Activated CD4-positive, alpha-beta memory T cell treated with anti-CD3 and anti-CD28 coated beads, Interleukin-2, amount 10 ng/mL, durations not matched to agents 7 days and 5 days (primary cell): Measurements from ENCODE around the gene DNAH14. TPM values are rescaled to one million over a fixed set of nuclear protein-coding genes. Genes with fewer than 3 reads are reported as not detected.
"Not testable (repeated sequence)": the region's sequence is repeated elsewhere in the genome, so short reads cannot be mapped to it uniquely, and the experiment has no call there.

Experiments used
- CTCF ChIA-PET: fragments of 350-600 bp; sonication (Branson Sonifier 250); formaldehyde crosslinking; loops from one replicate; lab custom pipeline; 2021; ENCODE audit warnings: antibody characterized with exemption, inconsistent platforms; lab: Charles Lee
- POLR2A ChIA-PET: fragments of 350-600 bp; sonication (Branson Sonifier 250); formaldehyde crosslinking; loops from one replicate; lab custom pipeline; 2021; ENCODE audit warnings: antibody characterized with exemption; lab: Charles Lee
- DNase-seq: peaks from one replicate; pipeline ENCODE4 v3.0.0-alpha.2; 2020
- H3K27ac Mint-ChIP-seq: one replicate; pipeline ENCODE4 v1.8.0; 2021; ENCODE audit warnings: mild to moderate bottlenecking, mixed read lengths
- H3K27me3 Mint-ChIP-seq: one replicate; pipeline ENCODE4 v1.8.0; 2021; ENCODE audit warnings: mixed read lengths
- H3K36me3 Mint-ChIP-seq: one replicate; pipeline ENCODE4 v1.8.0; 2021; ENCODE audit warnings: low read depth, mixed read lengths
- H3K4me1 Mint-ChIP-seq: one replicate; pipeline ENCODE4 v1.8.0; 2021; ENCODE audit warnings: mixed read lengths
- H3K4me3 Mint-ChIP-seq: one replicate; pipeline ENCODE4 v1.8.0; 2021; ENCODE audit warnings: mild to moderate bottlenecking, mixed read lengths
- H3K9me3 Mint-ChIP-seq: one replicate; pipeline ENCODE4 v1.8.0; 2021; ENCODE audit warnings: mixed read lengths
- total RNA-seq, 2 experiments: library from RNA; stranded (reverse); gene quantifications; one replicate each; pipeline ENCODE4 v1.2.3, GENCODE V29; 2021

DNAH14 gene
- under 1 TPM; 0.25 to 0.28 TPM for total RNA-seq

DNA sequence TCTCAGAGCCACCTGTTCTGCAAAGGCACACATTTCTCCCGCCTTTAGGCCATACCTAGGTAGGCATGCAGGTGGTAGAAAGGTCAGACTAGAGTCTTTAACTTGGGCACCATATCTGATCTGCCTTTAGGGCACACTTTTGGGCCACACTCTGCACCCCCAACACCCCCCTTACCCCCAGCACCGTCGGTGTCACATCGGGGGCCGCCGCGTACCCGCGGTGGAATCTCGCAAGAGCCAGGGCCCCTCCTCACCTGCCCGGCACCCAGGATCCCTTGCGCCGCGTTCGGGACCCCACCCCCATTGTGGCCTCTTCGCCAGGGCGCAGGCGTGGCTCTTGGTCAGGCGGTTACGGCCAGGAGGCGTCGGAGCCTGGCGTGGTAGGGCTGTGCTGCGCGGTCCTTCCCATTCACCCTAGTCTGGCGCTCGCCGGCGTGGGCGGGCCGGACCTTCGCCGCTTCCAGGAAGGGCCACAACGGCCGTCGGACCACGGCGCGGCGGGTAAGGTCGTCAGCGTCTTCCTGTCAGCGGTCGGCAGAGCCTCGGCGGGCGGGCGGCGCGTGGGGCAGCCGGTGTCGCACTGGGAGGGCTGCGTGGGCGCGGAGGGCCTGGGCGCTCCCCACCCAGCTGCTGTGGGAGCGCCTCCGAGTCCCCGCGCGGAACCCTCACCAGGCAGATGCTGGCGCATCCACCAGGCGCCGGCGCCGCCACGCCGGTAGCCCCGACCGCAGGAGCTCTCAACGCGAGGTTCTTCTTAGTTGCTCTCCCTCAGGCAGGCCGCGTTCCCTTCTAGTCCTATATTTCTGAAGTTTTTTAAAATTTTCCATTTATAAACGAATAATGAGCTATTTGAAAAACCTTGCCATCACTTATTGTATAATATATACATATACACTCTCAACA, at the start of gene DNAH14:
Gene DNAH14, plus strand, starts transcription at position 341 of the 903 bp plus-strand sequence. CDS start 23,028 bp downstream, outside the sequence.
- CTCF ChIA-PET = no interaction called here
- Mint-ChIP-seq H3K4me1 (no peaks in the 10 kb centered on the region), H3K36me3 (no peaks in the 10 kb centered on the region), H3K27me3 (peaks cover 29% of the 10 kb centered on the region), H3K4me3 (peak within 1 kb of the TSS; percentile 41), H3K27ac (no peak within 1 kb of the TSS), H3K9me3 (peaks cover 24% of the 10 kb centered on the region)
- no peak for DNase-seq
- POLR2A ChIA-PET = no interaction called here

DNA sequence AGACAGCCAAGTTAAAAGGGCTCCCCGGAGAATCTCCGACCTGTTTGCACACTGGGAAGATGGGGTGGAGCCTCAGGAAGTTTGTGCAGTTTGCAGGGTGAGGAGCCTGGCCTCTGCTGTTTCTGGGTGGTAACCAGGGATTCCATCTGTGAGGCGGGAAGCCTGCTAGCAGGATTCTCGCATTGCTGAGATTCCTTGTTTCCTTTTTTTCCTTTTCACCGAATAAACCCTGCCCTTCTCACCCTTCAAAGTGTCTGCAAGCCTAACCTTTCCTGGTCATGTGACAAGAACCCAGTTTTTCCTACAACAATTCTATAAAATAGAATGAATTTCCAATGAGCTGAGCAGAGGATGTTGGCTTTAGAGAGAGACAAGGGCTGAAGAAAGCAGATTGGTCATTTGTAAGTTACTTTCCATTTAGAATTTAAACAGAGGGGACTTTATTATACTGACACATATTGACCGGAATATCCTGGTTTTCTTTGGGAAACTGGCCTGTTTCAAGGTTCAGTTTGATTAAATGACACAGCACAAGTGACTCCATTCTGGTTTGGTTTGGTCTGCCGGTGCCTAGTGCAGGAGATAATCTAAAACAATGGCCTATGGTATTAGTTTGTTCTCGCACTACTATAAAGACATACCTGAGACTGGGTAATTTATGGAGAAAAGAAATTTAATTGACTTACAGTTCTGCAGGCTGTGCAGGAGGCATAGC, 48.7 kb upstream of the DNAH14 start:
- ChIA-PET POLR2A (no interaction called here), CTCF (interaction anchor here (0.6 to 1.9 kb wide), 2 partner anchors 29 to 180 kb away, joined by 4 read pairs; no protein-coding TSS in a partner anchor)
- peaks cover 7% of the 10 kb centered on the region for H3K27me3 Mint-ChIP-seq
- H3K9me3 Mint-ChIP-seq = no peaks in the 10 kb centered on the region
- H3K4me1 Mint-ChIP-seq = no peaks in the 10 kb centered on the region
- DNase-seq = no peak
- no peaks in the 10 kb centered on the region for H3K36me3 Mint-ChIP-seq
- no peak overlapping the region for H3K4me3 Mint-ChIP-seq
- no peak overlapping the region for H3K27ac Mint-ChIP-seq

DNA sequence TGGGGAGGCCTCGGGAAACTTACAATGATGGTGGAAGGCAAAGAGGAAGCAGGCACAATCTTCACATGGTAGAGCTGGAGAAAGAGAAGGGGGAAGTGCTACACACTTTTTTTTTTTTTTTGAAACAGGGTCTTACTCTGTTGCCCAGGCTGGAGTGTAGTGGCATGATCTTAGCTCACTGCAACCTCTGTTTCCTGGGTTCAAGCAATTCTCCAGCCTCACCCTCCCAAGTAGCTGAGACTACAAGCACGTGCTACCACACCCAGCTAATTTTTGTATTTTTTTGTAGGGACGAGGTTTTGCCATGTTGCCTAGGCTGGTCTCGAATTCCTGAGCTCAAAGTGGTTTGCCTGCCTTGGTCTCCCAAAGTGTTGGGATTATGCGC, 48.2 kb upstream of the DNAH14 start:
- H3K9me3 Mint-ChIP-seq, H3K27ac Mint-ChIP-seq, H3K4me1 Mint-ChIP-seq, POLR2A ChIA-PET, H3K27me3 Mint-ChIP-seq, H3K36me3 Mint-ChIP-seq, H3K4me3 Mint-ChIP-seq, DNase-seq: not testable (repeated sequence)
- CTCF ChIA-PET = interaction anchor here (0.6 kb wide), 1 partner anchor 181 kb away, joined by 4 read pairs; no protein-coding TSS in a partner anchor

DNA sequence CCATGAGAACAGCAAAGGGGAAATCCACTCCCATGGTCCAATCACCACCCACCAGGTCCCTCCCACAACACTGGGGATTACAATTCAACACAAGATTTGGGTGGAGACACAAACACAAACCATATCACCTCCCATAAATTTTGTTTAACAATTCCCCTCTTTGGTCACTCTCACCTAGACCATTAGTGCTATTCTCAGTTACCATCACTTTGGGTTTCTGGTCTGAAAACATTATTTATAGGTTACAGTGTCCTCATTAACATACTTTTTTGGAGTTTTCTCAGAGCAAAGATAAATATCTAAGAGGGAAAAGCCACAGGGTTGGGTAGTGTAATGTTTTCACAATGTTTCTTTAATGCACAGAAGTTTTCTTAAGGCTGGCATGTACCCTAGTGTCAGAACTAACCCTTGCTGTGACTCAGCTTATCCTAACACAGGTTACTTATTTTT, 47.7 kb upstream of the DNAH14 start:
- Mint-ChIP-seq H3K27ac (no peak overlapping the region), H3K4me1 (no peaks in the 10 kb centered on the region), H3K36me3 (no peaks in the 10 kb centered on the region), H3K27me3 (peaks cover 2% of the 10 kb centered on the region), H3K4me3 (no peak overlapping the region), H3K9me3 (no peaks in the 10 kb centered on the region)
- POLR2A ChIA-PET = no interaction called here
- no peak for DNase-seq
- CTCF ChIA-PET = interaction anchor here (0.6 kb wide), 1 partner anchor 132 kb away, joined by 3 read pairs; no protein-coding TSS in a partner anchor

DNA sequence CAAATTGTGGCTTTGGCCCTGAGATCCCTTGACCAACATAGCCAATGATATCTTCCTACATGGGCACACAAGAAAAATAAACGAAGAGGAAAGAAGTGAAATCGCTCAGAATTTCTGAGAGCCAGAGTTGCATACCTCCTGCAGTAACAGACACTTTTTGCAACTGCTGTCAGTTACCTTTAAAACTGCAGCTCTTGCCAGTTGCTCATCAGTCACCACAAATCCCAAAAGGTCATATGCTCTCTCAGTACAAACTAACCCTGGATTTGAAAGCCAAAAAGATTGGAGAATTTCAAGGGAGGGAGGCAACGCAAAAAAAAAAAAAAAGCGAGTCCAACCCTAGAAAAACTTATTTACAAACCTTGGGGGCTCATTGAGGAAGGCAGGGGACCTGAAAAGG, 47.2 kb upstream of the DNAH14 start:
- Mint-ChIP-seq H3K4me1 (no peaks in the 10 kb centered on the region), H3K27ac (no peak overlapping the region), H3K36me3 (no peaks in the 10 kb centered on the region), H3K4me3 (no peak overlapping the region), H3K9me3 (no peaks in the 10 kb centered on the region), H3K27me3 (peaks cover 2% of the 10 kb centered on the region)
- no peak for DNase-seq
- POLR2A ChIA-PET = no interaction called here
- CTCF ChIA-PET = interaction anchor here (0.6 kb wide), 1 partner anchor 131 kb away, joined by 3 read pairs; no protein-coding TSS in a partner anchor

DNA sequence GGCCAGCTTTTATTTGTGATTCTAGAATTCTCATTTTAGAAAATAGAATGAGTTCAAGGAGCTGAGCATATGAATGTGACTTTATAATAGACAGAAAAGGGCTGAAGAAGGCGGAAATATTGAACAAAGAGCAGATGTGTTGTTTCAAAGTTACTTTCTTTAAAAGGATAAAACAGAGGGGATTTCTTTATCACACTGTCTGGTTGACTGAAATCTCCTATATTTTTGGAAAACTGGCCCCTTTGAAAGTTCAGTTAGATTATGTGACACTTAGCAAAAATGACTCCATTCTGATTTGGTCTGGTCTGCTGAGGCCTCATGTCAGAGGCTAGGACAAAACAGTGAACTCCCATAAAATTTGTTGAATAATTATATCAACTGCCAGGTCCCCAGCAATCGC, 46.4 kb upstream of the DNAH14 start:
- ChIA-PET CTCF (no interaction called here), POLR2A (no interaction called here)
- Mint-ChIP-seq H3K36me3 (no peaks in the 10 kb centered on the region), H3K4me3 (no peak overlapping the region), H3K27ac (no peak overlapping the region), H3K4me1 (no peaks in the 10 kb centered on the region), H3K27me3 (peaks cover 2% of the 10 kb centered on the region), H3K9me3 (no peaks in the 10 kb centered on the region)
- DNase-seq = no peak

DNA sequence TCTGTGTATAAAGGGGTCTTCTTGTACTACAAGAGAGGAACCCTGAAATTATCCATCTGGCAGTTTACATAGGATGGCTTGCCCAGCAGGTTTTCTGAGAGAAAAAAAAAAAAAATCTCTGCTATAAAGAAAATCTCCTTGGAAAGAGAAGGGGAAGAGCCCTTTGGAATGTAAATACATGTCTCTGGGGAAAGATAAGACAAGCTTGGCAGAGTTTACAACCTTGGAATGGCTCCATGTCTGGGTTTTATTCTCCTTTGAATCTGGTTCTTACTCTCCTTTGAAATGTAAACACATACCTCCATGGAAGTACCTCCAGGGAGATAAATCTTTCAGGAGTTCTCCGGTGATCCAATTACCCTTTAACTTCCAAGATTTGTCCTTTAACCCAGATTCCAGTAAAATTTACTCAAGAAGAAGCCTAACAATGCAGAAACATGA, 45.1 kb upstream of the DNAH14 start:
- ChIA-PET POLR2A (no interaction called here), CTCF (no interaction called here)
- no peak overlapping the region for H3K4me3 Mint-ChIP-seq
- H3K9me3 Mint-ChIP-seq = no peaks in the 10 kb centered on the region
- no peak for DNase-seq
- H3K27me3 Mint-ChIP-seq = peaks cover 2% of the 10 kb centered on the region
- H3K27ac Mint-ChIP-seq = no peak overlapping the region
- no peaks in the 10 kb centered on the region for H3K4me1 Mint-ChIP-seq
- H3K36me3 Mint-ChIP-seq = no peaks in the 10 kb centered on the region

DNA sequence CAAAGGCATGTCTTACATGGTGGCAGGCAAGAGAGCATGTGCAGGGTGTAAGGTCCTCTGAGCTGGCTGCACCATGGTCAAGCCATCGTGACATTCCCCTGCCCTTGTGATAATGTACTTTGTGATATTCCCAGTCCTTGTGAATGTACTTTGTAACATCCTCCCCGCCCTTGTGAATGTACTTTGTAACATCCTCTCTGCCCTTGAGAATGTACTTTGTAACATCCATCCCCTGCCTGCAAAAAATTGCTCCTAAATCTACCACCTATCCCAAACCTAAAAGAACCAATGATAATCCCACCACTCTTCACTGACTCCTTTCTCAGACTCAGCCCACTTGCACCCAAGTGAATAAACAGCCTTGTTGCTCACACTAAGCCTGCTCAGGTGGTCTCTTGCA, 44.1 kb upstream of the DNAH14 start:
- H3K27ac Mint-ChIP-seq, H3K36me3 Mint-ChIP-seq, H3K9me3 Mint-ChIP-seq, CTCF ChIA-PET, DNase-seq, H3K4me3 Mint-ChIP-seq, POLR2A ChIA-PET, H3K4me1 Mint-ChIP-seq, H3K27me3 Mint-ChIP-seq: not testable (repeated sequence)

DNA sequence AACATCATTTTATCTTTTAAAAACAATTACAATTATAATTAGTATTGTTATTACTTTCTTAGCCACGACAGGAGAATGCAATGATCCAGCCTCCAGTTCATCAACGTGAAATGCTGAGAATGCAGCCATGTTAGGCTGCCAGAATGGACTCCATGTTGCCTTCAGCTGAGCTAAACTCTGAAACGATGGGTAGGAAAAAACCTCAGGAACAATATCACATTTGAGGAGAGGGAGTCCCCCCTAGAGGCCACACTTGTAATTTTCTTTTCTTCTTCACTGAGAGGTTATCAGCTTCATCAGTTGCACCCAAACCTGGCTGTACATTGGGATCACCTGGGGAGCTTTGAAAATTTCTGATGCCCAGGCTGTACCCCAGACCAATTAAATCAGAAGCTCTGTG, 34.6 kb upstream of the DNAH14 start:
- no peak overlapping the region for H3K4me3 Mint-ChIP-seq
- ChIA-PET CTCF (no interaction called here), POLR2A (no interaction called here)
- DNase-seq = no peak
- H3K27ac Mint-ChIP-seq = no peak overlapping the region
- H3K27me3 Mint-ChIP-seq = peaks cover 2% of the 10 kb centered on the region
- no peaks in the 10 kb centered on the region for H3K4me1 Mint-ChIP-seq
- H3K36me3 Mint-ChIP-seq = no peaks in the 10 kb centered on the region
- peaks cover 2% of the 10 kb centered on the region for H3K9me3 Mint-ChIP-seq

DNA sequence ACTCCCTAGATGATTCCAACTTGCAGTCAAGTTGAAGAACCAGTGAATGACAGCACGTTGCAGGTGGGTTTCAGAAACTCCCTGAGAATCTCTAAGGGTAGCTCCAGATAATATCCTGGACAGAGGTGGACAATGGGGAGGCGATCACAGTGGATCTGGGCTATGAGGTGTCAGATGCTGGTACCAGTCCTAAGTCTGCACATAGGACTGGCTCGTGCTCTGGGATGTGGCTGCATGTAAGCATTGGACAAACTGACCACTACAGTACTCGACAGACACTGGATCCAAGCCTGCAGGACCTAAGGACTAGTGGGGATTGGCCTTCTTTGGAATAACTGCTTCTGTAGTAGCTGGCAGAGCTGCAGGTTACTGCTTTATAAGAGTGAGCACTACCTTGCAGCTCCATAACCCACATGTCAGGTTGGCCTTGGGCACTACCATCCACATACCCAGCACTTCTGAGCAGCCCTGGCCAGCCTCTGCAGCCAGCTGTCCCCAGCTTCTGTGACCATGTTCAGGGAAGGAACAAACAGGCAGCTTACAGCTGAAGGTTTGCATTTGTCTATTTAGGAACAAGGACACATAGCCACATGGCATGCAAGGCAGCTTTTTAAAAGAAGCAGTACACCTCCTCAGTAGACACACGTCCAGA, 33.2 kb upstream of the DNAH14 start:
- POLR2A ChIA-PET = no interaction called here
- CTCF ChIA-PET = no interaction called here
- H3K4me3 Mint-ChIP-seq = no peak overlapping the region
- H3K4me1 Mint-ChIP-seq = no peaks in the 10 kb centered on the region
- no peak for DNase-seq
- H3K9me3 Mint-ChIP-seq = peaks cover 2% of the 10 kb centered on the region
- H3K36me3 Mint-ChIP-seq = no peaks in the 10 kb centered on the region
- no peak overlapping the region for H3K27ac Mint-ChIP-seq
- peaks cover 4% of the 10 kb centered on the region for H3K27me3 Mint-ChIP-seq

DNA sequence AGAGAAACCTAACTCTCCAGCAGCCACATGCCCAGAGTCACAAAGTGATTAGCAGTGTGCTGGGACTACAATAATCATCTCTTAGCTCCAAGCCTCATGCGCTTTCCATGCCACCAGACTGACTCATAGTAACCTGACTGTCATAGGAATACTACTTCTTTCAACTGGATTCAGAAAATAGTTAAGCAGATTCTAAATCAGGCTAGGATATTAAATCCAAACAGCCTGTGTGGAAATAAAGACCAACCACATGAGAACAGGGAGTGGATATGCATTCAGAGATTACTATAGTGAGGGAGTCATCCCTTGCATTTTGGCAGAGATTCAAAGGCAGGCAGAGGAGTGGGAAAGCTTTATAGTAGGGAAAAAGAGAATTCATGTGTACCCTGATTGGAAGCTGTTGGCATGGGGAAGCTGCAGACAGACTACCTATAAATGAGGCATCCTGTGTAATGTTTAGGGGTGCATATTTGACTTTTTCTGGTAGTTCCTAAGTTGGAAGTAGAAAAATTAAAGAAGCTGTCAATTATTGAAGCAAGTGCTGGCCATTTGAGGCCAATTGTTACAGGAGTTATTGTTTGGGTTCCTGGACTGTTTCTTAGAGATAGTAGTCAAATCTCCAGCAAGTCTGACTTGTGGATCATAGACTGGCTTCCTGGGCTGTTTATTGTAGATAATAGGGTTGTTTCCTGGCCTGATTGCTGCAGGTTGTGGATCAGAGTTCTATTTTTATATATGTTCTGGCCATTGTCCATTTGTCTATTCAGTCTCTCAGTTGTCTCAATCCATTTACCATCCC, 31.7 kb upstream of the DNAH14 start:
- POLR2A ChIA-PET = no interaction called here
- CTCF ChIA-PET = interaction anchor here (1.9 kb wide), 1 partner anchor 25 kb away, joined by 4 read pairs; no protein-coding TSS in a partner anchor
- Mint-ChIP-seq H3K4me3 (no peak overlapping the region), H3K4me1 (no peaks in the 10 kb centered on the region), H3K27ac (no peak overlapping the region), H3K36me3 (no peaks in the 10 kb centered on the region), H3K27me3 (peaks cover 11% of the 10 kb centered on the region), H3K9me3 (peaks cover 2% of the 10 kb centered on the region)
- DNase-seq = no peak

DNA sequence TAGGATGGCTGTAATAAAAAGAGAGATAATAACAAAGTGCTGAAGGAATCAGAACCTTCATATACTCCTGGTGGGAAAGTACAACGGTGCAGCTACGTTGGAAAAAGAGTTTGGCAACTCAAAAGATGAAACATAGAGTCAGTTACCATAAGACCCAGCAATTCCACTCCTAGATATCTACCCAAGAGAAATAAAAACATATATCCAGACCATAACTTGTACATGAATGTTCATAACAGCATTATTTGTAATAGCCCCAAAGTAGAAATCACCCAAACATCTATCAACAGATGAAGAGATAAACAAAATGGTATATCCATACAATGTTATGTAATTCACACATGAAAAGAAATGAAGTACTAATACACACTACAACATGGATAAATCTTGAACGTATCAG, 30.5 kb upstream of the DNAH14 start:
- ChIA-PET POLR2A (no interaction called here), CTCF (interaction anchor here (1.9 kb wide), 1 partner anchor 24 kb away, joined by 4 read pairs; no protein-coding TSS in a partner anchor)
- H3K27ac Mint-ChIP-seq = no peak overlapping the region
- H3K27me3 Mint-ChIP-seq = peaks cover 13% of the 10 kb centered on the region
- H3K4me1 Mint-ChIP-seq = no peaks in the 10 kb centered on the region
- peaks cover 2% of the 10 kb centered on the region for H3K9me3 Mint-ChIP-seq
- H3K4me3 Mint-ChIP-seq = no peak overlapping the region
- no peak for DNase-seq
- H3K36me3 Mint-ChIP-seq = no peaks in the 10 kb centered on the region
